ENCODE data around the gene U2SURP.
A peak's percentile ranks its signal among the peaks of the same experiment; 100 is the strongest.

U2SURP gene

GRCh38 chr3:142961539-142961938 is 39.8 kb upstream of the U2SURP start:
- H3K4me3 ChIP-seq (replicated peaks in 1 of 2; ENCODE audit: low read depth in 2 of 2, low read length in 2 of 2): no peak overlapping the region
- no peak for DNase-seq (ENCODE audit: low read depth in 2 of 2)
- no peak for TF ChIP-seq CTCF (IDR thresholded peaks at IDR 0.05; ENCODE audit: low read depth, low read length)

GRCh38 chr3:142962175-142962519 is 39.2 kb upstream of the U2SURP start:
- TF ChIP-seq CTCF (IDR thresholded peaks at IDR 0.05; ENCODE audit: low read depth, low read length): no peak
- DNase-seq (ENCODE audit: low read depth in 2 of 2): no peak
- no peak overlapping the region for H3K4me3 ChIP-seq (replicated peaks in 1 of 2; ENCODE audit: low read depth in 2 of 2, low read length in 2 of 2)

GRCh38 chr3:142962520-142963233 is 38.7 kb upstream of the U2SURP start:
- no peak for TF ChIP-seq CTCF (IDR thresholded peaks at IDR 0.05; ENCODE audit: low read depth, low read length)
- no peak for DNase-seq (ENCODE audit: low read depth in 2 of 2)
- H3K4me3 ChIP-seq (replicated peaks in 1 of 2; ENCODE audit: low read depth in 2 of 2, low read length in 2 of 2): no peak overlapping the region

- no peak for TF ChIP-seq CTCF (IDR thresholded peaks at IDR 0.05; ENCODE audit: low read depth, low read length)
- peak overlapping the region; percentile 19 to 57 for H3K4me3 ChIP-seq (replicated peaks in 1 of 2; ENCODE audit: low read depth in 2 of 2, low read length in 2 of 2)
Measured at GRCh38 chr3:142963234-142963515, 38.2 kb upstream of the U2SURP start.

GRCh38 chr3:142963516-142964448 is 37.6 kb upstream of the U2SURP start, which contains the start of gene PAQR9:
Gene PAQR9, minus strand, starts transcription at chr3:142963674. Its CDS starts 338 bp downstream, at chr3:142963336.
- no peak for TF ChIP-seq CTCF (IDR thresholded peaks at IDR 0.05; ENCODE audit: low read depth, low read length)
- peak within 1 kb of the TSS; percentile 52 to 57 for H3K4me3 ChIP-seq (replicated peaks in 1 of 2; ENCODE audit: low read depth in 2 of 2, low read length in 2 of 2)
- DNase-seq (ENCODE audit: low read depth in 2 of 2): peak in 1 of 2 donors; percentile 7

More at GRCh38 chr3:142963234-142963515, 38.2 kb upstream of the U2SURP start:
- no peak for DNase-seq (ENCODE audit: low read depth in 2 of 2)

- no peak for DNase-seq (ENCODE audit: low read depth in 2 of 2)
- no peak for TF ChIP-seq CTCF (IDR thresholded peaks at IDR 0.05; ENCODE audit: low read depth, low read length)
- no peak overlapping the region for H3K4me3 ChIP-seq (replicated peaks in 1 of 2; ENCODE audit: low read depth in 2 of 2, low read length in 2 of 2)
Measured at GRCh38 chr3:142965581-142965980, 35.8 kb upstream of the U2SURP start.
